Stimulated activated CD4-positive, alpha-beta T cell treated with anti-CD3 and anti-CD28 coated beads, Interleukin-1b, Interleukin-23, amount 100 ng/mL, for 48 hours (primary cell): ENCODE measurements around the gene SCN8A.
"Not testable (repeated sequence)": the region's sequence is repeated elsewhere in the genome, so short reads cannot be mapped to it uniquely, and the experiment has no call there.

Experiments used
- DNase-seq: peaks from one replicate; pipeline ENCODE4 v3.0.0-alpha.2; 2020

Gene SCN8A

DNA sequence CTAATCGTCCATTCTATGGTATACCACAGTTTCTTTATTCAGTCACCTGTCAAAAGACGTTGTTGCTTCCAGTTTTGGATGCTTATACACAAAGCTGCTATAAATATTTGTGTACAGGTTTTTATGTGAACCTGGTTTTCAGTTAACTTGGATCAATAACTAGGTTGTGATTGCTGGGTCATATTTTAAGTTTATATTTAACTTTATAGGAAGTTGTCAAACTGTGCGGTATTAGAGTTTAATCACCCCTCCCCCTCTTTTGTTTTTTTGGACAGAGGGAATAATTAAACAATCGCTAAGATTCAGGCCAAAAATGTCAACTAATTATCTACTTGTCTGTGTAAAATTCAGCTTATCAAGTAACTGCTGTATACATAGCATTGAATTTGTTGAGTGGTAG lies 34.3 kb downstream of the SCN8A start:
- DNase-seq, result no peak

GRCh38 chr12:51626115-51626514 lies 35.1 kb downstream of the SCN8A start:
- no peak for DNase-seq

- no peak for DNase-seq
Measured at GRCh38 chr12:51626629-51627028, 35.6 kb downstream of the SCN8A start.

DNA sequence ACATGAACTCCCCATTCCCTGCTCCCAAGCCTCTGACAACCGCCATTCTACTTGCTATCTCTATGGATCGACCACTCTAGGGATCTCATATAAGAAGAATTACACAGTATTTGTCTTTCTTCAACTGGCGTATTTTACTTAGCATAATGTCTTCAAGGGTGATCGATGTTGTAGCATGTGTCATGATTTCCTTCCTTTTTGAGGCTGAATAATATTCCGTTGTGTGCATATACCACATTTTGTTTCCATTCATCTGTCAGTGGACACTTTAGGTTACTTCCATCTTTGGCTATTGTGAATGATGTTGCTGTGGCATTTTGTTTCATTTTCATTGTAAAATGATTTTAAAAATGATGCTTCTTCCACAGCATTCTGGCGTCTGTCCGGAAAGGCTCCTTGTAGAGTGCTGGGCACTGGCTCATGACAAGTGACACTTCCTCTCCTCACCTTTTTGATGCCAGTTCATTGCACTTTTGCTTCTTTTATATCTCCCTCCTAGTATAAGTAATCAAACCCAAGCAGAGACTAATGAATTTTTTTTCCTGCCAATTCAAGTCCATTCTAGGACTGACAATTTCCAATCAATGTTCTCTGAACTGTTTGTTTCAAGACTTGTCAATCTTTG lies 39.3 kb downstream of the SCN8A start:
- no peak for DNase-seq

DNA sequence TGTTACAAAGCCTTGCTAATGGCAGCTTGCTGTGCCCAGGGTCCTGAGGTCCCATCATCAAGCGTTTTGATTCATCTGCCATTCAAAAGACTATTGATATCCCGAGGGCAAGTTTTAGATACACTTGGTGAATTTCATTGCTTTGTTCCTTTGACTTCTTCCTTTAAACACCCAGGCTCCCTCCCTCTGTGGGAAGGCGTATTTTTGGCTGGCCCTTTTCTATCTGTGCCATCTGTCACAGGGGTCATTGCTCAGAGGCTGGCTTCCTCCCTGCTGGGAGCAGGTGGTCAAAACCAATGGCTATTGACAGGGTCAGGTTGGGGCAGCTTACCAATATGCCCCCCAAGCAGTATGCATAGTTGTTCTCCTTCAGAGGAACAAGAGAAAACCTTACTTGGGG lies 40.0 kb downstream of the SCN8A start:
- no peak for DNase-seq

DNA sequence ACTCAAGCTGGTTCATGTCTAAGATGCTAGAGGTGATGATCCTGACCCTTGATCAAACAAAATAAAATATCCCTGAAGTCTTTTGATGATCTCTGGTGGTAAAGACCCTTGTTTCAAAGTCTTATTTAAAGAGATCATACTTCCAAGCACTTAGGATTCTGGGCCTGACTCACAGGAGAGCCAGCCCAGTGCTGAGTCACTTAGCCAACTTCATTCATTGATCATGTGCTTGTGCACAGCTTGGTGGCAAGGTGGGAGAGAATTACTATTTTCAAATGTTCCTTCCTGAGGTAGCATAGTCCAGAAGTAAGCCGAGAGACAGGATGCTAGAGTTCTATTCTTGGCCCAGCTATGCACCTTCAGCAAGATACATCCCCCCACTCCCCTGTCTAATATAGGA lies 40.6 kb downstream of the SCN8A start:
- DNase-seq, result no peak

DNA sequence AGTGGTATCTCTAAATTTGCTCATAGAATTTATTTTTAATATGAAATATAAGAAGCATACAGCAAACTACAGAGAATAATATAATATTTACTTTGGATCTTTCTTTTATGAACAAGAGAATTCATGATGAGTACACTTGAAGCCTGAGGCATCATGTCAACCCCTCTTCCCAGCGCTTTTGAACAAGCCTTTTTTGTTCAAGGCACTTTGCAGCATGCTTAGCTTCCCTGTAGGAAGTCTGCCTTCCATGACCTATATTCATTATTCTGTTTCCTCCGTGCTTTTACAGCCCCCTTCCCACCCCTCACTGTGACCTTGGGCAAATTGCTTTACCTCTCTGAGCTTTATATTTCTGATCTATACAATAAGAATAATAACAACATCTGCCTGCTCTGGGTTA lies 41.6 kb downstream of the SCN8A start:
- DNase-seq, result no peak

GRCh38 chr12:51635346-51635745 lies 44.3 kb downstream of the SCN8A start:
- DNase-seq, result no peak

DNA sequence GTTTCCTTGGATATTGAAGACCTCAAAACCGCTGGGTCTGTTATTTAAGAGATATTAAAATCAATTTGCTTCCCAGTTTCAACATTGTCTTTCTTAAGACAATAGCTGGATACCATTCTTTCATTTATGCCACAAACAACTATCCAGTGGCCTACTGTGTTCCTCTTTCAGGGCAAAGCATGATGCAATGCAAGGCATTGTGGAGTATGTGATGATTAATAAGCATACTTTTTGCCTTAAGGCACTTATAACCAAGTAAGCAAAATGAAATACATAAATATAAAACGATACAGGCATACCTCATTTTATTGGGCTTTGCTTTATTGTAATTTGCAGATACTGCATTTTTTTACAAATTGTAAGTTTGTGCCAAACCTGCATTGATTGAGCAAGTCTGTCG lies 45.5 kb downstream of the SCN8A start:
- no peak for DNase-seq

DNA sequence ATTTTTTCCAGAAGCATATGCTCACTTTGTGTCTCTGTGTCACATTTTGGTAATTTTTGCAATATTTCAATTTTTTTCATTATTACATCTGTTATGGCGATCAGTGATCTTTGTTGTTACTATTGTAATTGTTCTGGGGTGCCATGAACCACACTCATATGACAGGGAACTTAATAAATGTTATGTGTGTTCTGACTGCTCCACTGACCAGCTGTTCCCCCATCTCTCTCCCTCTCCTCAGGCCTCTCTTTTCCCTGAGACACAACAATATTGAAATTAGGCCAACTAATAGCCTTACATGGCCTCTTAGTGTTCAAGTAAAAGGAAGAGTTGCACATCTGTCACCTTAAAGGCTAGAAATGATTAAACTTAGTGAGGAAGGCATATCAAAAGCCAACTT lies 46.0 kb downstream of the SCN8A start:
- DNase-seq, result no peak

- peak; percentile 11 for DNase-seq
Measured at GRCh38 chr12:51639361-51639760, 48.3 kb downstream of the SCN8A start.

DNA sequence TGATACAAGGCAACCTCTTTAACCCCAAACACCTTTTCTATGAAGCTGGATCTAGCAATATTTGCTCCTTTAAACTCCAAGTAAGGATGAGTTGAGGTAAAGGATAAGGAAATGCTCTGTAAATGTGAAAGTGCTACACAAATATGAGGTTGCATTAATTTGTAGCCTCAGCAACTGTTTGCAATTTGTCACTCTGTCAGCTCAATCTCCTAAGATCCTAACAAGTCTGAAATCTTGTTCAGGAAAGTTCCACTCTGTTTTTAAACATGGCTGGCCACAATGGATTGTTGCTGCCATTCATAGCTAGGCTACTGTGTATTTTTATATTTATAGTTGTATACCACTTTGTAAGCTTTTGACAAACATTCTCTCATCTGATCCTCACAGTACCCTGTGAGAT lies 51.3 kb downstream of the SCN8A start:
- DNase-seq, result no peak

DNA sequence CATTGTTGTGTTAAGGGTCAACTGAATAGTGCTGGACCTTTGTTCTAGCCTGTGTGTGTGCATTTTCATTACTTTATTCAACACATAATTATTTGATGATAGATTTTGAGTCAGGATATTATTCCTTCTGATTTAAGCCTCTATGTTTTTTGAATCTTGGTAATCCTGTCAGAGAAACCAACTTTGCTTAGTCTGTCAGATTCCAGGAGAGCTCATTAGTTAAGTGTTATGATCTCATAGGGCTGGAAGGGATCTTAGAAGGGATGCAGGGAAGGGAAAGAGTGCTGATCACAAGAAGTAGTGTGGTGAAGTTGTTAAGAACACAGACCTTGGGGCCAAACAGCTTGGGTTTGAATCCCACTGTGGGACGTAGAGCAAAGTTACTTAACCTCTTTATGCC lies 52.9 kb downstream of the SCN8A start:
- no peak for DNase-seq

GRCh38 chr12:51644691-51645090 lies 53.7 kb downstream of the SCN8A start:
- DNase-seq, result not testable (repeated sequence)

DNA sequence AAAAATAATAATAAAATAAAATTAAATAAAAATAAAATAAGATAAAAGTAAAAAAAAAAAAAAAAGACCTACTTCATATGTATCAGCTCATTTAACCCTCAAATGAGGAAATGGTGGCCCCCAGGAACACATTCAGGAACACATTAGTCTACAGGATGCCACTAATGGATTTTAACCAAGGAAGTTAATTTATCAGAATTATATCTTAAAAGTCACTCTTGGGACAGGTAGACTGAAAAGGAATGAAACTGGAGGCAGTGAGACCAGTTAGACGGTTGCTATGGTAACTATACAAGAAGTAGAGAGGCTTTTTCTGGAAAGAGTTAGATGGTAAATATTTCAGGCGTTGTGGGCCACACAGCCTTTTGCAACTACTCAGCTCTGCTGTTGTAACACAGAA lies 54.9 kb downstream of the SCN8A start:
- DNase-seq, result no peak

- no peak for DNase-seq
Measured at GRCh38 chr12:51647647-51648046, 56.6 kb downstream of the SCN8A start.

DNA sequence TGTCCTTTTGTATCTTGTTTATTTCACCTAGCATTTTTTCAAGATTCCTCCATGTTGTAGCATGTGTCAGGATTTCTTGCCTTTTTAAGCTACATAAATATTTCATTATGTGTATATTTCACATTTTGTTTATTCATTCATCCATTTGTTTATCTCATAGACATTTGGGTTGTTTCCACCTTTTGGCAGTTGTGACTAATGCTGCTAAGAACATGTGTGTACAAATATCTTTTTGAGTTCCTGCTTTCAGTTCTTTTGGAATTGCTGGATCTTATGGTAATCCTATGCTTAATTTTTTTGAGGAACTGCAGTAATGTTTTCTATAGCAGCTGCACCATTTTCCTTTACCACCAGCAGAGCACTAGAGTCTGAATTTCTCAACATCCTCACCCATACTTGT lies 62.4 kb downstream of the SCN8A start:
- DNase-seq, result no peak

- DNase-seq, result no peak
Measured at GRCh38 chr12:51661199-51661598, 70.2 kb downstream of the SCN8A start.

- DNase-seq, result no peak
Measured at GRCh38 chr12:51661836-51662235, 70.8 kb downstream of the SCN8A start.

DNA sequence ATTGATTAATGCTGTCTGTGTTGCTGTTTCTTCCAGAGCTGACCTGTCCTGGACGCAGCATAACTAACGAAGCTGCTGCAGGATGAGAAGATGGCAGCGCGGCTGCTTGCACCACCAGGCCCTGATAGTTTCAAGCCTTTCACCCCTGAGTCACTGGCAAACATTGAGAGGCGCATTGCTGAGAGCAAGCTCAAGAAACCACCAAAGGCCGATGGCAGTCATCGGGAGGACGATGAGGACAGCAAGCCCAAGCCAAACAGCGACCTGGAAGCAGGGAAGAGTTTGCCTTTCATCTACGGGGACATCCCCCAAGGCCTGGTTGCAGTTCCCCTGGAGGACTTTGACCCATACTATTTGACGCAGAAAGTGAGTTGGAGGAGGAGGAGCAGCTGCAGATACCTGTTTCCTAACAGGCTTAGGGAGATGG lies 71.7 kb downstream of the SCN8A start:
- no peak for DNase-seq

GRCh38 chr12:51663390-51663789 lies 72.4 kb downstream of the SCN8A start:
- DNase-seq, result no peak

DNA sequence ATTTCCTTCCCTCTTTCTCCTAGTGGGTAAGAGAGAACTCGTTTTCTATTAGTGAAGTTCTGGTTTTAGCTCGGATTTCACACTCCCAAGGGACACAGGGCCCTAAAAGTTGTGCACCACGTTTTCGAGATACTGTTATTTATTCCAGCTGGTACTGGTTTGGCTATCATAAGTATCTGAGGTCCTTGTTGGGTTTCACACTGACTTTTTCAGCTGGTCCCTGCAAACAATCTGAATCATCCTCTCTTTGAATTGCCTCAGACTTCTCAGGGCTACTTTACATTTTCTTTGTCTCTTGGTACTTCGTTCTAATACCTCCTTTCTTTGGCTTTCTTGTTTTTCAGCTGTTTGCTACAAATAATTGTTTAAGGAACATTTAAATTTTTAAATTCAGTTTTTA lies 75.7 kb downstream of the SCN8A start:
- DNase-seq, result no peak

GRCh38 chr12:51667269-51667668 lies 76.2 kb downstream of the SCN8A start:
- no peak for DNase-seq

DNA sequence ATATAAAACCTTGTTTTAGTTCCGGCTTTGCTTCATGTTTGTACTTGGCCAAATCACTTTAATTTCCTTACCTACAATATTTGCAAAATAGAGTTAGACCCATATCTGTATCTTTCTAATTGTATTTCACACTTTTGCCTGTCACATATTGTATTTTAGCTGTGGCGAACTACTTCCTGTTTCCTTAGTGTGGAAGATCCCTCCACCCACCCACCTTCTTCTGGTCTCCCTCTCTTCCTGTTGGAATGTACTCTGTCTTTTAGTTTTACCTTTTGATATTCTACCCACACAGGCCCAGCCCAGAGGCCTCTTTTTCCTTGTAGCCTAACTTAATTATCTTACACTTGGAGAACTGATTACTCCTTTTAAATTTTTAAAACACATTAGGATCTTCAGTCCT lies 78.2 kb downstream of the SCN8A start:
- DNase-seq, result no peak

GRCh38 chr12:51669996-51670395 lies 79.0 kb downstream of the SCN8A start:
- no peak for DNase-seq

DNA sequence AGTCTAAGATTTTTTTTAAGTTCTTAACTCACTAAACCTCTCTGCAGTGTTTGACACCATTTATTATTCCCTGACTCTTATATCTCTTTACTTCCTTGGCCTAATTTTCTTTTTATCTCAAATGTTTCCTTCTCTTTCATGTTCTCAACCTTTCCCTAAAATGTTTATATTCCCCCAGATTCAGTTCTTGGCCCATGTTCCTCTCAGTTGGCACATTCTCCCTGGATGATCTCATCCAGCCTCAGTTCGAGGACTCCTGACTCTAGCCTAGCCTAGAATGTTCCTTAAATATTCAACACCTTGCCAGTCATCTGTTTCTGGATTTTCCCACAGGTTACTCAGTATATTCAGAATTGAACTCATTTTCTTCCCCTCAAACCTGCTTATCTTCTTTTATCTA lies 81.3 kb downstream of the SCN8A start:
- DNase-seq, result no peak
